Measurements from ENCODE around the gene FMO2.

The FMO2 gene

GRCh38 chr1:171160639-171161354, 24.3 kb upstream of the FMO2 start:
- ATAC-seq, result no peak
- H3K27me3 Mint-ChIP-seq, result no peaks in the 10 kb centered on the region
- H3K27ac Mint-ChIP-seq, result no peak overlapping the region
- H3K36me3 Mint-ChIP-seq, result no peaks in the 10 kb centered on the region
- no peaks in the 10 kb centered on the region for H3K9me3 Mint-ChIP-seq
- no peaks in the 10 kb centered on the region for H3K4me1 Mint-ChIP-seq
- H3K4me3 Mint-ChIP-seq, result no peak overlapping the region

DNA sequence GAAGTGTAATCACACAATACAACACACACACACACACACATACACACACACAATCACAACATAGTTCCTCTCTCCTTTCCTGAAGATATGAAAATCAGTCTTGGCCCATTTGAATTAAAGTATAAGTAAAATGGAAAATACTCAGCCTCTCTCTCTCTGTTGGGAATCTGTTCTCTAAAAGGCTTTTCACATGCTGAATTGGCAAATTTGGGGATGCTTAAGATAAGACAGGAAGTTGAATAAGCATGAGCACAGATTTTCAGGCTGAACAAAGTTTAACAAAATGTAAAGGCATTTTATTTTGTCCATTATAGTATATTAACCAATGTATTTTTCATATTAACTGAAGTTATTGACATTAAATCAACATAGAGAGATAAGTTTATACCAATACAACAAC, 23.7 kb upstream of the FMO2 start:
- H3K27ac Mint-ChIP-seq, result no peak overlapping the region
- H3K27me3 Mint-ChIP-seq, result no peaks in the 10 kb centered on the region
- H3K4me1 Mint-ChIP-seq, result no peaks in the 10 kb centered on the region
- no peaks in the 10 kb centered on the region for H3K9me3 Mint-ChIP-seq
- H3K36me3 Mint-ChIP-seq, result no peaks in the 10 kb centered on the region
- H3K4me3 Mint-ChIP-seq, result no peak overlapping the region
- ATAC-seq, result no peak

- H3K4me3 Mint-ChIP-seq, result no peak overlapping the region
- no peak for ATAC-seq
- H3K27me3 Mint-ChIP-seq, result peaks cover 10% of the 10 kb centered on the region
- no peaks in the 10 kb centered on the region for H3K36me3 Mint-ChIP-seq
- peaks cover 4% of the 10 kb centered on the region for H3K9me3 Mint-ChIP-seq
- no peak overlapping the region for H3K27ac Mint-ChIP-seq
- no peaks in the 10 kb centered on the region for H3K4me1 Mint-ChIP-seq
Measured at GRCh38 chr1:171166361-171166760, 18.7 kb upstream of the FMO2 start.

- Mint-ChIP-seq H3K36me3 (no peaks in the 10 kb centered on the region), H3K4me1 (no peaks in the 10 kb centered on the region), H3K27ac (no peak overlapping the region), H3K4me3 (no peak overlapping the region), H3K27me3 (peaks cover 10% of the 10 kb centered on the region), H3K9me3 (peaks cover 4% of the 10 kb centered on the region)
- no peak for ATAC-seq
Measured at GRCh38 chr1:171167785-171168184, 17.3 kb upstream of the FMO2 start.

GRCh38 chr1:171172471-171172870, 12.6 kb upstream of the FMO2 start:
- Mint-ChIP-seq H3K27me3 (peaks cover 10% of the 10 kb centered on the region), H3K4me3 (no peak overlapping the region), H3K9me3 (peaks cover 11% of the 10 kb centered on the region), H3K27ac (no peak overlapping the region), H3K4me1 (no peaks in the 10 kb centered on the region), H3K36me3 (no peaks in the 10 kb centered on the region)
- no peak for ATAC-seq

DNA sequence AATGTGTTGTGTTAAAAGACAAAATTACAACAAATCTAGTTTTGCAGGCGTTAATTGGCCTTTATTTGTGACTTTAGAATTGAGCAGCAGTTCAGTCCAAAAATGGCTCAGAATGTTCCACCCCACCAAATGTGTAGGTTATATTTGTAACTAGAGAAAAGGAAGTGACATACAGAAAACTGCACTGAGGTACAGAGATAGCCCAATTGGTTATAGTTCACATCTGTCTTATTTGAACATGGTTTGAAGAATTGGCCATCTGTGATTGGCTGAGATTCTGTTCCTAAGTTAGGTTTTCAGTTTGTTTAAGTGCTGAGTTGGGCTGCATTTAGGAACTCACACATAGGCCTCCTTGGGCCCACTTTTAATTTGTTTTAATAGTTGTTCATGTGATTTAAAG, 12.0 kb upstream of the FMO2 start:
- Mint-ChIP-seq H3K27ac (no peak overlapping the region), H3K36me3 (no peaks in the 10 kb centered on the region), H3K27me3 (peaks cover 10% of the 10 kb centered on the region), H3K4me1 (no peaks in the 10 kb centered on the region), H3K9me3 (peaks cover 11% of the 10 kb centered on the region), H3K4me3 (no peak overlapping the region)
- no peak for ATAC-seq

DNA sequence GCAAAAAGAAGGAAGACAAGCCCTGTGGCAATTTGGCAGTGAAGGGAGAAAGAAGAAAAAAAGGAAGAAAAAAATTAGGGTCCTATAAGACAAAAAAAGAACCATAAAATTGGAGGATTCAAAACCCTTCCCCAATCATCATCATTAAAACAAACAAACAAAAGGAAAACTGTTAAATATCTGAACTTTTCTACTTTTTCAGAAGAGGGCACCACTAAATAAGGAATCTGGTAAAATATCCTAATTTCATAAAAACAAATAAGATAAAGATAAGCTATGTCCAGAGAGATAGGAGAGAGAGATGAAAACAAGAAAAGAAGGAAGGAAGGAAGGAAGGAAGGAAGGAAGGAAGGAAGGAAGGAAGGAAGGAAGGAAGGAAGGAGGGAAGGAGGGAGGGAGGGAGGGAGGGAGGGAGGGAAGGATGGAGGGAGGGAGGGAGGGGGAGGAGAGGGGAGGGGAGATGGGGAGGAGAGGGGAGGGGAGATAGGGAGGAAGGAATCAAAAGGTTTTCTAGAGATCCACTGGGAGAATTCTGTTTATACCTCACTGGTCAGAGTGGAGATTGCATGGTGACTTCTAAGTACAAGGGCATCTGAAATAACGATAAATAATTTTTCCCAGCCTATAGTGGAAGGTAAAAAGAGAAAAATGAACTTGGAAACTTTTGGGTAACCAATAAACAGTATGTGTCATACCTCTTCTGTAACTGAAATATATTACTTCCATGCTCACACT, 10.4 kb upstream of the FMO2 start:
- no peak overlapping the region for H3K27ac Mint-ChIP-seq
- no peak overlapping the region for H3K4me3 Mint-ChIP-seq
- H3K4me1 Mint-ChIP-seq, result no peaks in the 10 kb centered on the region
- H3K27me3 Mint-ChIP-seq, result no peaks in the 10 kb centered on the region
- ATAC-seq, result no peak
- H3K9me3 Mint-ChIP-seq, result peaks cover 7% of the 10 kb centered on the region
- H3K36me3 Mint-ChIP-seq, result no peaks in the 10 kb centered on the region

- Mint-ChIP-seq H3K27me3 (no peaks in the 10 kb centered on the region), H3K4me1 (no peaks in the 10 kb centered on the region), H3K27ac (no peak overlapping the region), H3K4me3 (no peak overlapping the region), H3K36me3 (no peaks in the 10 kb centered on the region), H3K9me3 (peaks cover 7% of the 10 kb centered on the region)
- ATAC-seq, result no peak
Measured at GRCh38 chr1:171177261-171177660, 7.8 kb upstream of the FMO2 start.

- no peaks in the 10 kb centered on the region for H3K36me3 Mint-ChIP-seq
- H3K27me3 Mint-ChIP-seq, result no peaks in the 10 kb centered on the region
- no peak overlapping the region for H3K4me3 Mint-ChIP-seq
- no peak for ATAC-seq
- H3K27ac Mint-ChIP-seq, result no peak overlapping the region
- H3K4me1 Mint-ChIP-seq, result no peaks in the 10 kb centered on the region
- H3K9me3 Mint-ChIP-seq, result peaks cover 3% of the 10 kb centered on the region
Measured at GRCh38 chr1:171179318-171180227, 5.5 kb upstream of the FMO2 start.

DNA sequence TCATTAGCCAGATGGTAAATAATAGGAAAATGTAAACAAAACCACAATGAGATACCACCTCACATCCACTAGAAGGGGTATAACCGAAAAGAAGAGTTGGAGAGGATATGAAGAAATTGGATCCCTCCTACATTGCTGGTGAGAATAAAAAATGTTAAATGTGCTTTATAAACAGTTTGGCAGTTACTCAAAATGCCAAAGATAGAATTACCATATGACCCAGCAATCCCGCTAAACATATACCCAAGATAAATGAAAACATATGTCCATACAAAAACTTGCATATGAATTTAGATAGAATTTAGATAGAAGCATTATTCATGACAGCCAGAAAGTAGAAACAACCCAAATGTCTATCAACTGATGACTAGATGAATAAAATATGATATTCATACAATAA, 4.4 kb upstream of the FMO2 start:
- Mint-ChIP-seq H3K4me1 (no peaks in the 10 kb centered on the region), H3K27ac (no peak overlapping the region), H3K9me3 (no peaks in the 10 kb centered on the region), H3K27me3 (no peaks in the 10 kb centered on the region), H3K36me3 (no peaks in the 10 kb centered on the region), H3K4me3 (no peak overlapping the region)
- ATAC-seq, result no peak

DNA sequence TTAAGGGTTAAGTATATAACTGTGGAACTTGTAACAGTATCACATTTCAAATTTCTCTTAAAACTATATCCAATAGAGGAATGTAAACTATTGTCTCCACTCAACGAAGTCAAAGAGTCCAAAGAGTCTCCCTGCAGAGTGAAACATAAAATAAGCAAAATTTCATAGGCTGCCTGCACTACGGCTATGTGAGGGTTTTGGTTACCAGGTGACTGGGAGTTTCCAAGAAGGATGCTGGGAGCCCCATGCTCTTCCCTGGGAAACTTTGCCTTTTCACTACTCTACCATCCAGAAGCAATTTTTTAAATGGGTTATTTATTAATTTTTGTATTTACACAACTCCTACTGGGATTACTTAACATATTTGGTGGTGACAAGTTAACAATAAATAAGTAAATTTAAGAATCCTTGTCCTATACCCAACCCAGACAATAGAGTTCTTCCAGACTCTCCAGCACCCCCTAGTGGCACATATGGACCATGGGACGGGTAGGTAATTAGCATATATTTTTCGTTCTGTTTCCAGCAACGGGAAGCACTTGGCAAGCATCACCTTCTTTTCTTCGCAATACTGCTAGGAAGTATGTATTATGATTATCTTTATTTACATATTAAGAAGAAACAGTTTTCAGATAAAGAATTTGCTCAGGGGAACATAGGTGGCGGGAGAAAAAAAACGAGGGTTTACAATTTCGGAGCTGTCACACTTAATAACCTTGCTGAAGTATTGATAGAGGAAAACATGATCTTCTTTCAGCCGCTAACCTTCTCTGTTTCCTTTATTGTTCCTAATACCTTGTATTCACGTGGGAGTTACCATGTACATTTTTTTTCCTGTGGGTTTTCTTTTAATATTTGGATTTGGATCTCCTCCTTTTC, 3.5 kb downstream of the FMO2 start:
- Mint-ChIP-seq H3K4me1 (no peaks in the 10 kb centered on the region), H3K27me3 (no peaks in the 10 kb centered on the region), H3K36me3 (no peaks in the 10 kb centered on the region), H3K4me3 (no peak overlapping the region), H3K27ac (no peak overlapping the region), H3K9me3 (no peaks in the 10 kb centered on the region)
- peak; percentile 60 for ATAC-seq

GRCh38 chr1:171191992-171192391, 6.9 kb downstream of the FMO2 start:
- Mint-ChIP-seq H3K9me3 (no peaks in the 10 kb centered on the region), H3K27me3 (no peaks in the 10 kb centered on the region), H3K36me3 (no peaks in the 10 kb centered on the region), H3K4me3 (no peak overlapping the region), H3K27ac (no peak overlapping the region), H3K4me1 (no peaks in the 10 kb centered on the region)
- no peak for ATAC-seq

DNA sequence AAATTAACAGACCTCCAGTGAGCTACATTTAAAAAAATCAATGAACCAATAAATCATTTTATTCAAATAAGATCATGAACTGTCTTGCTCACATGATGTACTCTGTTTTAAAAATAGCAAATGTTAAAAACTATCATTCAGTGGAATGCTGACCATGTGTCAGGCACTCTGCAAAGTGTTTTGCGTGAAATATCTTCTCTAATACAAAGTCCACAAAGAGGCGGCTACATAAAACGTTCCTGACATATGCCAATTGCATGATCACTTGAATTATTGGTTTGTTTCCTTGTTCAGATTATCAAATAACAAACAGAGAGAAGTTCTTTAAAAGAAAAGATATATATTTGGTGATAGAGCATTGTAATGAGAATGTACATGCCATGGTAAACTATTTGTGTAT, 10.7 kb downstream of the FMO2 start:
- H3K4me1 Mint-ChIP-seq, result no peaks in the 10 kb centered on the region
- H3K9me3 Mint-ChIP-seq, result no peaks in the 10 kb centered on the region
- no peaks in the 10 kb centered on the region for H3K27me3 Mint-ChIP-seq
- no peaks in the 10 kb centered on the region for H3K36me3 Mint-ChIP-seq
- no peak overlapping the region for H3K4me3 Mint-ChIP-seq
- no peak overlapping the region for H3K27ac Mint-ChIP-seq
- no peak for ATAC-seq

DNA sequence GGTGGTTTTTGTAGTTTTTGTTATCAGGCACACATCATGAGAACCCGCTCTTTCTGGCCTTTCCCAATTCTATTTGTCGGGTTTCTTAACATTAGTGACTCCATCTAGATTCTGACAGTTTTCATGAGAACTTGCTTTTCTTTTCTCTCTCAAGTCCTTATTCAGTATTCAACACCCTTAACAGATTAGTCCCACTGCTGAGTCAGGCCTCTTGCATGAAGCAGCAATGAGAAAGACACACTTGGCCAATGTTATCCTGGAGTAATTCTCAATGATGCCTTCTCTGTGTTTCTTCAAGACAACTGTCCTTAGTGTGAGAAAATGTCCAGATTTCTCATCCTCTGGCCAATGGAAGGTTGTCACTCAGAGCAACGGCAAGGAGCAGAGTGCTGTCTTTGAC, 11.3 kb downstream of the FMO2 start:
- H3K27me3 Mint-ChIP-seq, result no peaks in the 10 kb centered on the region
- no peak overlapping the region for H3K27ac Mint-ChIP-seq
- H3K9me3 Mint-ChIP-seq, result no peaks in the 10 kb centered on the region
- no peak overlapping the region for H3K4me3 Mint-ChIP-seq
- ATAC-seq, result no peak
- no peaks in the 10 kb centered on the region for H3K4me1 Mint-ChIP-seq
- no peaks in the 10 kb centered on the region for H3K36me3 Mint-ChIP-seq

DNA sequence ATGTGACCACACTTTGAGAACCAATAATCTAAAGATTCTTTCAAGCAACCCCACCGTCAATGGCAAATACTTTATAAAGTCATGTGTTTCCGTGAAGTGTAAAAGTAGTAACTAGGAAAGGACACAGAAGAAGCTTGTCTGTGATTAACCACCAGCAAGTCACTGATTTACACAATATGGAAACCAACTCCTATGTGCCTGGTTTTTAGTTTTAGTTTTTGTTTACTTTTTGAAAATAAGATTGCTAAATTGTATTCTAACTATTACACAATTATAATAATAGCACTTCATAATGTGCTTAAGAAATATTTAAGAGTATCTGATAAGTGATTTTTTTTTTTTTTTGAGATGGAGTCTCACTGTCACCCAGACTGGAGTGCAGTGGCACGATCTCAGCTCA, 13.0 kb downstream of the FMO2 start:
- Mint-ChIP-seq H3K27ac (no peak overlapping the region), H3K4me3 (no peak overlapping the region)
- ATAC-seq, result no peak

More for the DNA sequence above, 13.0 kb downstream of the FMO2 start:
- Mint-ChIP-seq H3K27me3 (no peaks in the 10 kb centered on the region), H3K36me3 (no peaks in the 10 kb centered on the region), H3K4me1 (no peaks in the 10 kb centered on the region), H3K9me3 (no peaks in the 10 kb centered on the region)

Data from stimulated activated memory B cell treated with anti-CD40 and anti-IgM and Interleukin-4, amounts not matched to agents 10 μg/mL and 1 μg/mL and 100 μg/mL, for 72 hours (primary cell).